GM23338 (cell line): ENCODE measurements around the gene ETV1. TPM values are rescaled to one million over a fixed set of nuclear protein-coding genes. Genes with fewer than 3 reads are reported as not detected.

Experiments used
- ATAC-seq: fragments of 200-7000 bp; cut with Tn5 transposase; 3 replicates; pipeline ENCODE4 v1.9.1; 2020
- DNase-seq: peaks from one replicate; pipeline ENCODE4 v3.0.0-alpha.2; 2015; ENCODE audit warnings: low spot score
- H2AFZ ChIP-seq: fragments of 200-600 bp; sonication (generic); 2 replicates; pipeline ENCODE4 v1.8.0; 2016; ENCODE audit warnings: antibody characterized with exemption, mild to moderate bottlenecking, moderate library complexity
- H3F3A ChIP-seq: fragments of 200-600 bp; sonication (generic); replicated peaks from 2 replicates; pipeline ENCODE4 v1.8.0; 2017; ENCODE audit warnings: antibody characterized with exemption, mixed run types, low read depth
- H3K27ac ChIP-seq: fragments of 200-600 bp; sonication (generic); 2 replicates; pipeline ENCODE4 v1.6.1; 2016; ENCODE audit warnings: low read depth
- H3K27me3 ChIP-seq: fragments of 200-600 bp; sonication (generic); 2 replicates; pipeline ENCODE4 v1.8.0; 2016; ENCODE audit warnings: mild to moderate bottlenecking, mixed run types, moderate library complexity; ENCODE audit not compliant: insufficient read depth
- H3K36me3 ChIP-seq: fragments of 200-600 bp; sonication (generic); 2 replicates; pipeline ENCODE4 v1.8.0; 2016; ENCODE audit warnings: mild to moderate bottlenecking; ENCODE audit not compliant: insufficient read depth
- H3K4me1 ChIP-seq: fragments of 200-600 bp; sonication (generic); 2 replicates; pipeline ENCODE4 v1.8.0; 2016; ENCODE audit warnings: mild to moderate bottlenecking, moderate library complexity; ENCODE audit not compliant: insufficient read depth
- H3K4me2 ChIP-seq: fragments of 200-600 bp; sonication (generic); 2 replicates; pipeline ENCODE4 v1.7.1; 2017; ENCODE audit warnings: mixed run types
- H3K4me3 ChIP-seq: fragments of 200-600 bp; sonication (generic); 2 replicates; pipeline ENCODE4 v1.6.1; 2016; ENCODE audit warnings: mixed run types
- H3K79me2 ChIP-seq: fragments of 200-600 bp; sonication (generic); replicated peaks from 2 replicates; pipeline ENCODE4 v1.8.0; 2017; ENCODE audit warnings: mild to moderate bottlenecking; ENCODE audit not compliant: insufficient read depth
- H3K9me2 ChIP-seq: fragments of 200-600 bp; sonication (generic); 2 replicates; pipeline ENCODE4 v1.8.0; 2017; ENCODE audit not compliant: insufficient read depth
- H4K20me1 ChIP-seq: fragments of 200-600 bp; sonication (generic); replicated peaks from 2 replicates; pipeline ENCODE4 v1.8.0; 2017; ENCODE audit warnings: mild to moderate bottlenecking; ENCODE audit not compliant: insufficient read depth
- H3K27ac Mint-ChIP-seq: 2 replicates; pipeline ENCODE4 v1.8.0; 2020; ENCODE audit warnings: inconsistent platforms, mild to moderate bottlenecking, moderate library complexity, mixed read lengths
- H3K27me3 Mint-ChIP-seq: 3 replicates; pipeline ENCODE4 v1.8.0; 2022; ENCODE audit warnings: low read depth, mild to moderate bottlenecking, moderate library complexity, mixed read lengths, inconsistent platforms; ENCODE audit not compliant: insufficient read depth, poor library complexity
- H3K36me3 Mint-ChIP-seq: 3 replicates; pipeline ENCODE4 v1.8.0; 2021; ENCODE audit warnings: low read depth, mild to moderate bottlenecking, inconsistent platforms, moderate library complexity, mixed read lengths
- H3K4me1 Mint-ChIP-seq: 3 replicates; pipeline ENCODE4 v1.8.0; 2020; ENCODE audit warnings: mild to moderate bottlenecking, inconsistent platforms, mixed read lengths
- H3K4me3 Mint-ChIP-seq: 3 replicates; pipeline ENCODE4 v1.8.0; 2021; ENCODE audit warnings: moderate library complexity, mild to moderate bottlenecking, inconsistent platforms, mixed read lengths
- H3K9me3 Mint-ChIP-seq: 3 replicates; pipeline ENCODE4 v1.8.0; 2020; ENCODE audit warnings: moderate library complexity, mild to moderate bottlenecking, inconsistent platforms, mixed read lengths
- CREB1 ChIP-seq: fragments of 250-450 bp; sonication (Bioruptor Pico); IDR thresholded peaks from 2 replicates; pipeline ENCODE4 v1.5.0; 2020; ENCODE audit warnings: low read depth, mild to moderate bottlenecking, moderate library complexity
- CTCF ChIP-seq, 2 experiments: fragments of 200-600 bp in 1 of 2; sonication (generic) in 1 of 2; conservative IDR thresholded peaks; 2 replicates each; pipeline versions ENCODE4 v1.5.1 to v1.6.1; 2016 to 2017; ENCODE audit warnings: antibody characterized with exemption in 2 of 2, low read depth in 2 of 2, mild to moderate bottlenecking in 2 of 2, moderate library complexity in 1 of 2
- ETS1 ChIP-seq: IDR thresholded peaks from 2 replicates; pipeline ENCODE4 v1.6.1; 2016; ENCODE audit warnings: antibody characterized with exemption
- EZH2phosphoT487 ChIP-seq: fragments of 200-600 bp; sonication (generic); IDR thresholded peaks from one replicate; pipeline ENCODE4 v1.8.1; 2018; ENCODE audit warnings: antibody characterized with exemption; ENCODE audit not compliant: unreplicated experiment
- JUNB ChIP-seq: IDR thresholded peaks from one replicate; pipeline ENCODE4 v1.6.1; 2016; ENCODE audit warnings: antibody characterized with exemption; ENCODE audit not compliant: unreplicated experiment
- STAT1 ChIP-seq: IDR thresholded peaks from one replicate; pipeline ENCODE4 v1.6.1; 2016; ENCODE audit warnings: antibody characterized with exemption; ENCODE audit not compliant: unreplicated experiment
- ZNF331 ChIP-seq: fragments of 250-450 bp; sonication (Bioruptor Pico); IDR thresholded peaks from 2 replicates; pipeline ENCODE4 v1.5.0; 2020; ENCODE audit warnings: low read depth, mild to moderate bottlenecking, moderate library complexity
- ZNF462 ChIP-seq: fragments of 250-450 bp; sonication (Bioruptor Pico); IDR thresholded peaks from 2 replicates; pipeline ENCODE4 v1.5.0; 2020; ENCODE audit warnings: mild to moderate bottlenecking, moderate library complexity
- polyA plus RNA-seq: library from polyadenylated mRNA; unstranded; fragments of >200 nt; fragmentation: Nextera tagmentation; extraction: Ambion mirVana; gene quantifications from 2 replicates; pipeline ENCODE4 v1.2.1, GENCODE V29; 2016
- total RNA-seq: library from RNA; depleted of rRNA; stranded (reverse); fragments of >200 nt; shearing (Covaris generic); gene quantifications from 2 replicates; pipeline ENCODE4 v1.2.3, GENCODE V29; 2014

The ETV1 gene
- total and polyA plus RNA-seq, 2 experiments from 2014 or later: 49.4 to 61.9 TPM

- TF ChIP-seq ETS1: no peak
- no peak for TF ChIP-seq EZH2phosphoT487
These were observed 24.4 kb downstream of the ETV1 start (continued) for GRCh38 chr7:13965077-13965476.

- no peak overlapping the region for H3K27ac ChIP-seq
- H3K9me2 ChIP-seq: no peaks in the 10 kb centered on the region
- peak overlapping the region; percentile 29; the same call in 1 of the 2 replicates for H3K27ac Mint-ChIP-seq
- H3K4me1 Mint-ChIP-seq: peaks cover 16% of the 10 kb centered on the region
- 0 out of 2 replicates have a peak overlapping the region, but pooled peaks have one; percentile 6 for H3K4me2 ChIP-seq
- no peak overlapping the region for H2AFZ ChIP-seq
- no peak overlapping the region for H3K4me3 Mint-ChIP-seq
- no peak overlapping the region for H3K4me3 ChIP-seq
- ATAC-seq (peak; percentile 65), DNase-seq (peak; percentile 24)
- no peaks in the 10 kb centered on the region; the same call in 2 of the 3 replicates for H3K36me3 Mint-ChIP-seq
- no peaks in the 10 kb centered on the region for H3K27me3 Mint-ChIP-seq
- H3K9me3 Mint-ChIP-seq: no peaks in the 10 kb centered on the region
- H4K20me1 ChIP-seq: 0 out of 2 replicates have a peak, but pooled peaks cover 17% of the 10 kb centered on the region
- H3K36me3 ChIP-seq: no peaks in the 10 kb centered on the region
- TF ChIP-seq ZNF331: no peak
- no peak for TF ChIP-seq JUNB
- TF ChIP-seq EZH2phosphoT487: no peak
- no peak for TF ChIP-seq CTCF (conservative IDR thresholded peaks at IDR 0.05; ENCODE audit: low read depth in 2 of 2)
- H3K4me1 ChIP-seq: peaks cover 7% of the 10 kb centered on the region; the same call in 1 of the 2 replicates
- H3K27me3 ChIP-seq: no peaks in the 10 kb centered on the region
- no peaks in the 10 kb centered on the region for H3F3A ChIP-seq
- peaks cover 71% of the 10 kb centered on the region for H3K79me2 ChIP-seq
These were observed 25.5 kb downstream of the ETV1 start for GRCh38 chr7:13963925-13964324.

GRCh38 chr7:13955494-13955893, 34.0 kb downstream of the ETV1 start:
- H3K36me3 ChIP-seq: no peaks in the 10 kb centered on the region
- no peak overlapping the region for H3K4me3 ChIP-seq
- H3K4me3 Mint-ChIP-seq: no peak overlapping the region
- peaks cover 59% of the 10 kb centered on the region for H3K79me2 ChIP-seq
- H2AFZ ChIP-seq: no peak overlapping the region
- peaks cover 18% of the 10 kb centered on the region for H3K4me1 ChIP-seq
- H3K27ac Mint-ChIP-seq: no peak overlapping the region
- H3K27me3 ChIP-seq: no peaks in the 10 kb centered on the region
- no peak overlapping the region for H3K4me2 ChIP-seq
- peaks cover 2% of the 10 kb centered on the region; the same call in 2 of the 3 replicates for H3K36me3 Mint-ChIP-seq
- no peak overlapping the region for H3K27ac ChIP-seq
- no peaks in the 10 kb centered on the region for H3F3A ChIP-seq
- H4K20me1 ChIP-seq: 0 out of 2 replicates have a peak, but pooled peaks cover 5% of the 10 kb centered on the region
- H3K4me1 Mint-ChIP-seq: peaks cover 36% of the 10 kb centered on the region; the same call in 2 of the 3 replicates
- no peak for DNase-seq
- no peaks in the 10 kb centered on the region for H3K9me2 ChIP-seq
- ATAC-seq: no peak
- peaks cover 1% of the 10 kb centered on the region for H3K27me3 Mint-ChIP-seq
- H3K9me3 Mint-ChIP-seq: no peaks in the 10 kb centered on the region
- no peak for TF ChIP-seq ZNF462 (CRISPR knock-in tag)
- TF ChIP-seq STAT1: no peak
- TF ChIP-seq ETS1: no peak
- TF ChIP-seq EZH2phosphoT487: no peak
- TF ChIP-seq CREB1: no peak
